Measurements from ENCODE around the gene OR10G4. TPM values are rescaled to one million over a fixed set of nuclear protein-coding genes. Genes with fewer than 3 reads are reported as not detected.
"Not testable (repeated sequence)": the region's sequence is repeated elsewhere in the genome, so short reads cannot be mapped to it uniquely, and the experiment has no call there.

OR10G4 gene
- total and polyA plus RNA-seq, 2 of the 13 experiments (the other 11 are each of a cell fraction or from before 2014, with no cell fraction given) = not detected

GRCh38 chr11:123995119-123995518 lies 17.7 kb upstream of the OR10G4 start, which contains the start of gene OR10G6:
Gene OR10G6, minus strand, starts transcription at chr11:123995161. Its CDS starts 0 bp downstream, at chr11:123995161.
- H3K9me3 ChIP-seq (ENCODE audit: low read length) = no peaks in the 10 kb centered on the region
- intact Hi-C loops (cut with micrococcal nuclease; ENCODE audit: unreplicated experiment) = no loop called here
- POLR2A ChIA-PET = no interaction called here
- no peaks in the 10 kb centered on the region for H3K36me3 ChIP-seq (replicated peaks in 1 of 2; ENCODE audit: control insufficient read depth in 1 of 2, insufficient read depth in 2 of 2, low read length in 2 of 2)
- no peak within 1 kb of the TSS for H3K9ac ChIP-seq (ENCODE audit: insufficient read depth, low read depth, low read length)
- 0% methylated on average over 1 of the region's 1 CpG for WGBS (ENCODE audit: low lambda C conversion rate)
- in situ Hi-C loops (cut with HindIII; ENCODE audit: extremely low pct_ligation_motif_present, low pct_unique_long_range_greater_than_20kb) = no loop called here
- no peaks in the 10 kb centered on the region for H3K27me3 ChIP-seq (ENCODE audit: control insufficient read depth in 1 of 2, insufficient read depth in 2 of 2, low read length in 2 of 2)
- DNase-seq (ENCODE audit: low spot score) = no peak
- H3K79me2 ChIP-seq (ENCODE audit: insufficient read depth, low read length) = no peaks in the 10 kb centered on the region
- no peak within 1 kb of the TSS for H3K27ac ChIP-seq (ENCODE audit: extremely low read length, insufficient read depth, low read length)
- no peak within 1 kb of the TSS for H3K4me2 ChIP-seq (ENCODE audit: low read depth, low read length)
- H3K4me1 ChIP-seq (ENCODE audit: insufficient read depth, low read length) = no peaks in the 10 kb centered on the region
- no peak within 1 kb of the TSS for H2AFZ ChIP-seq (ENCODE audit: low read length)
- no peak within 1 kb of the TSS for H3K4me3 ChIP-seq (replicated peaks in 1 of 3; ENCODE audit: insufficient read depth in 1 of 3, low read depth in 2 of 3, low read length in 3 of 3)
- FAIRE-seq = no peak
- no peak for ATAC-seq
- no peaks in the 10 kb centered on the region for H4K20me1 ChIP-seq (ENCODE audit: insufficient read depth, low read length)
- no peak for TF ChIP-seq ONECUT2 (CRISPR knock-in tag; IDR thresholded peaks at IDR 0.05)
- no peak for TF ChIP-seq HNRNPK (IDR thresholded peaks at IDR 0.05; ENCODE audit: low read depth, low read length, poor library complexity, severe bottlenecking)
- no peak for TF ChIP-seq ZSCAN20 (CRISPR knock-in tag; IDR thresholded peaks at IDR 0.05; ENCODE audit: borderline replicate concordance)
- no peak for TF ChIP-seq HMG20B (CRISPR knock-in tag; conservative IDR thresholded peaks at IDR 0.05)
- no peak for TF ChIP-seq ZEB1 (IDR thresholded peaks at IDR 0.05; ENCODE audit: insufficient replicate concordance, low read depth)
- TF ChIP-seq ZNF597 (CRISPR knock-in tag; IDR thresholded peaks at IDR 0.05) = no peak
- no peak for TF ChIP-seq KLF15 (CRISPR knock-in tag; IDR thresholded peaks at IDR 0.05; ENCODE audit: borderline replicate concordance)
- TF ChIP-seq ZNF550 (CRISPR knock-in tag; IDR thresholded peaks at IDR 0.05; ENCODE audit: borderline replicate concordance) = no peak
- TF ChIP-seq PHB2 (IDR thresholded peaks at IDR 0.05; ENCODE audit: partially characterized antibody) = no peak
- no peak for TF ChIP-seq IRX3 (CRISPR knock-in tag; IDR thresholded peaks at IDR 0.05; ENCODE audit: borderline replicate concordance, low read depth)
- no peak for TF ChIP-seq JUNB (CRISPR knock-in tag; IDR thresholded peaks at IDR 0.05; ENCODE audit: borderline replicate concordance)
- TF ChIP-seq ZNF772 (CRISPR knock-in tag; IDR thresholded peaks at IDR 0.05) = no peak
- TF ChIP-seq MAZ (IDR thresholded peaks at IDR 0.05; ENCODE audit: borderline replicate concordance, low read depth, low read length) = no peak
- TF ChIP-seq MAZ (CRISPR knock-in tag; IDR thresholded peaks at IDR 0.05; ENCODE audit: low read depth) = no peak
- TF ChIP-seq MTF2 (CRISPR knock-in tag; IDR thresholded peaks at IDR 0.05; ENCODE audit: borderline replicate concordance) = no peak
- TF ChIP-seq ZSCAN25 (CRISPR knock-in tag; IDR thresholded peaks at IDR 0.05) = no peak
- no peak for TF ChIP-seq PPARG (CRISPR knock-in tag; conservative IDR thresholded peaks at IDR 0.05)
- TF ChIP-seq ZNF232 (CRISPR knock-in tag; IDR thresholded peaks at IDR 0.05; ENCODE audit: borderline replicate concordance) = no peak
- TF ChIP-seq HOXA5 (CRISPR knock-in tag; IDR thresholded peaks at IDR 0.05) = no peak
- CTCF ChIA-PET (ENCODE audit: low intra/inter-chr PET ratio, low total read pairs) = no interaction called here
- no TSS peak for BruUV-seq (replicated peaks)

GRCh38 chr11:124015837-124016236 lies 3.0 kb downstream of the OR10G4 start:
- in situ Hi-C loops (cut with HindIII; ENCODE audit: extremely low pct_ligation_motif_present, low pct_unique_long_range_greater_than_20kb); H3K36me3 ChIP-seq (replicated peaks in 1 of 2; ENCODE audit: control insufficient read depth in 1 of 2, insufficient read depth in 2 of 2, low read length in 2 of 2); H3K4me2 ChIP-seq (ENCODE audit: low read depth, low read length); H3K4me3 ChIP-seq (replicated peaks in 1 of 3; ENCODE audit: insufficient read depth in 1 of 3, low read depth in 2 of 3, low read length in 3 of 3); H3K4me1 ChIP-seq (ENCODE audit: insufficient read depth, low read length); H3K27me3 ChIP-seq (ENCODE audit: control insufficient read depth in 1 of 2, insufficient read depth in 2 of 2, low read length in 2 of 2); H4K20me1 ChIP-seq (ENCODE audit: insufficient read depth, low read length); CTCF ChIA-PET (ENCODE audit: low intra/inter-chr PET ratio, low total read pairs); H3K9ac ChIP-seq (ENCODE audit: insufficient read depth, low read depth, low read length); H3K9me3 ChIP-seq (ENCODE audit: low read length); FAIRE-seq; POLR2A ChIA-PET; H3K79me2 ChIP-seq (ENCODE audit: insufficient read depth, low read length); intact Hi-C loops (cut with micrococcal nuclease; ENCODE audit: unreplicated experiment); H2AFZ ChIP-seq (ENCODE audit: low read length); H3K27ac ChIP-seq (ENCODE audit: extremely low read length, insufficient read depth, low read length); BruUV-seq (replicated peaks); ATAC-seq; DNase-seq (ENCODE audit: low spot score): not testable (repeated sequence)
- 25% methylated on average over 5 of the region's 9 CpGs for WGBS (ENCODE audit: low lambda C conversion rate)

Measured in HepG2 (cell line).